Adrenal gland (tissue), 12 donors: ENCODE results near the gene TTLL1. TPM values are rescaled to one million over a fixed set of nuclear protein-coding genes. Genes with fewer than 3 reads are reported as not detected.

Experiments
- DNase-seq, 7 donors: peaks; one replicate each; pipeline ENCODE4 v3.0.0-alpha.2; 2019 to 2020
- H3K27ac ChIP-seq, 5 donors: fragments of 200-600 bp; sonication (generic) in 4 of 5; 1 replicate in 3 of 5; 2 replicates in 2 of 5; pipeline versions ENCODE4 v1.5.1 to v1.8.0; 2016 to 2020; ENCODE audit warnings: mild to moderate bottlenecking in 1 of 5
- H3K27me3 ChIP-seq: fragments of 200-600 bp; 2 replicates; pipeline ENCODE4 v1.8.0; 2021
- H3K36me3 ChIP-seq, 2 donors: fragments of 200-600 bp; replicated peaks in 1 of 2; 1 replicate in 1 of 2; 2 replicates in 1 of 2; pipeline versions ENCODE4 v1.5.1 to v1.8.0; 2018 to 2022
- H3K4me1 ChIP-seq, 2 donors: fragments of 200-600 bp; replicated peaks in 1 of 2; 1 replicate in 1 of 2; 2 replicates in 1 of 2; pipeline versions ENCODE4 v1.5.1 to v1.8.0; 2018 to 2021
- H3K4me3 ChIP-seq, 4 donors: fragments of 200-600 bp; sonication (generic) in 3 of 4; one replicate each; pipeline ENCODE4 v1.5.1; 2016 to 2018
- H3K9me3 ChIP-seq, 3 donors: fragments of 200-600 bp; sonication (generic) in 1 of 3; replicated peaks in 1 of 3; 1 replicate in 2 of 3; 2 replicates in 1 of 3; pipeline versions ENCODE4 v1.5.1 to v1.8.0; 2016 to 2021
- POLR2A ChIP-seq, 2 donors: fragments of 450-650 bp; IDR thresholded peaks; one replicate each; pipeline ENCODE4 v1.6.1; 2017; ENCODE audit warnings: antibody characterized with exemption in 2 of 2, mild to moderate bottlenecking in 2 of 2, moderate library complexity in 1 of 2
- WGBS, 4 donors: extraction: QIAGEN DNeasy Blood & Tissue Kit in 2 of 4; methylation state at CpG; one replicate each; pipeline versions ENCODE4 v1.1.5 to v1.1.7; 2013 to 2017; 5-methylcytosine and 5-hydroxymethylcytosine counted together
- intact Hi-C, 2 donors: fragments of 100-400 bp; cut with DNase I; formaldehyde crosslinking; loops; one replicate each; pipeline versions ENCODE4 v1.14.1 to v1.15.0; 2022 to 2023
- polyA plus RNA-seq, 3 donors: library from polyadenylated mRNA; stranded (reverse); fragments of 200-250 nt in 2 of 3; fragments of 350-450 nt in 1 of 3; fragmentation: Illumina TruSeq in 1 of 3; extraction: RNeasy Lipid Tissue Mini Kit (QIAGEN cat#74804) in 1 of 3; gene quantifications; one replicate each; pipeline ENCODE4 v1.2.3, GENCODE V29; 2013 to 2014
- total RNA-seq, 9 donors: library from RNA; depleted of rRNA in 4 of 9; stranded (reverse); fragments of >200 nt in 4 of 9; fragments of 120-200 nt in 1 of 9; fragmentation: NEBNext Ultra II Directional in 1 of 9; extraction: Animal tissue kit (Norgen Biotek cat#: 25700) in 1 of 9; gene quantifications; one replicate each; pipeline versions ENCODE4 v1.1.0 to v1.2.4, GENCODE V29; 2013 to 2023
- TF ChIP-seq, protein P1 (sequence below), 6 experiments: fragments of 450-650 bp in 4 of 6; fragments of 200-600 bp in 2 of 6; sonication (generic) in 1 of 6; IDR thresholded peaks; 1 replicate in 5 of 6; 2 replicates in 1 of 6; pipeline versions ENCODE4 v1.5.1 to v1.8.0; 2016 to 2021; ENCODE audit warnings: antibody characterized with exemption in 6 of 6, mild to moderate bottlenecking in 2 of 6, moderate library complexity in 1 of 6
- donor health status: healthy with polysubstance abuse.
- donor health status: Bipolar disorder and iron deficiency.
- donor health status: DM: yes; HTN: yes; CAD: no.
- donor health status: DM: no; HTN: no; CAD: no.
- donor health status: DM: no; HTN: no; CAD: no.
- donor health status: DM: yes; HTN: yes; CAD: no.

The TTLL1 gene
- total and polyA plus RNA-seq, 12 donors: 5.0 to 14.1 (median 8.3) TPM

DNA sequence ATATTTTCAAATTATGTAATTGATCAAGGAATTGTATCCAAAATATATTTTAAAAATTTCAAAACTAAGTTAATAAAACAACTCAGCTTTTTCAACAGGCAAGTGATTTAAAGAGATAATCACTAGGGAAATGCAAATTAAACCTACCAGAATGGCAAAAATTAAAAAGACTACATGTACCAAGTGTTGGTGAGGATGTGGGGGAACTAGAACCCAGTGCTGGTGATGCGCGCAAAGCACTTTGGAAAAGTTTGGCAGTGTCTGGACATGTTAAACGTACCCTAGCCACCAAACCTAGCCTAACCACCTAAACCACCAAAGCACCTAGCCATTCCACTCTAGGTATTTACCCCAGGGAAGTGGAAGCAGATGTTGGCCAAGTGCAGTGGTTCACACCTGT is 97.1 kb downstream of the TTLL1 start:
- WGBS, 4 donors: 88 to 99% (median 95%) methylated on average over 3 of the region's 3 CpGs
- H3K27me3 ChIP-seq: no peaks in the 10 kb centered on the region
- intact Hi-C loops: no loop called here
- H3K4me1 ChIP-seq: peaks cover 61 to 78% of the 10 kb centered on the region in 2 donors
- H3K36me3 ChIP-seq: no peaks in the 10 kb centered on the region
- DNase-seq: no peak
- TF ChIP-seq, protein P1, sequence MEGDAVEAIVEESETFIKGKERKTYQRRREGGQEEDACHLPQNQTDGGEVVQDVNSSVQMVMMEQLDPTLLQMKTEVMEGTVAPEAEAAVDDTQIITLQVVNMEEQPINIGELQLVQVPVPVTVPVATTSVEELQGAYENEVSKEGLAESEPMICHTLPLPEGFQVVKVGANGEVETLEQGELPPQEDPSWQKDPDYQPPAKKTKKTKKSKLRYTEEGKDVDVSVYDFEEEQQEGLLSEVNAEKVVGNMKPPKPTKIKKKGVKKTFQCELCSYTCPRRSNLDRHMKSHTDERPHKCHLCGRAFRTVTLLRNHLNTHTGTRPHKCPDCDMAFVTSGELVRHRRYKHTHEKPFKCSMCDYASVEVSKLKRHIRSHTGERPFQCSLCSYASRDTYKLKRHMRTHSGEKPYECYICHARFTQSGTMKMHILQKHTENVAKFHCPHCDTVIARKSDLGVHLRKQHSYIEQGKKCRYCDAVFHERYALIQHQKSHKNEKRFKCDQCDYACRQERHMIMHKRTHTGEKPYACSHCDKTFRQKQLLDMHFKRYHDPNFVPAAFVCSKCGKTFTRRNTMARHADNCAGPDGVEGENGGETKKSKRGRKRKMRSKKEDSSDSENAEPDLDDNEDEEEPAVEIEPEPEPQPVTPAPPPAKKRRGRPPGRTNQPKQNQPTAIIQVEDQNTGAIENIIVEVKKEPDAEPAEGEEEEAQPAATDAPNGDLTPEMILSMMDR (IDR thresholded peaks at IDR 0.05): no peak
- no peak for TF ChIP-seq POLR2A (IDR thresholded peaks at IDR 0.05)
- no peak overlapping the region for H3K4me3 ChIP-seq
- no peaks in the 10 kb centered on the region for H3K9me3 ChIP-seq
- H3K27ac ChIP-seq: peak overlapping the region in 3 of 5 donors; percentile 82 to 94 (median 87)

DNA sequence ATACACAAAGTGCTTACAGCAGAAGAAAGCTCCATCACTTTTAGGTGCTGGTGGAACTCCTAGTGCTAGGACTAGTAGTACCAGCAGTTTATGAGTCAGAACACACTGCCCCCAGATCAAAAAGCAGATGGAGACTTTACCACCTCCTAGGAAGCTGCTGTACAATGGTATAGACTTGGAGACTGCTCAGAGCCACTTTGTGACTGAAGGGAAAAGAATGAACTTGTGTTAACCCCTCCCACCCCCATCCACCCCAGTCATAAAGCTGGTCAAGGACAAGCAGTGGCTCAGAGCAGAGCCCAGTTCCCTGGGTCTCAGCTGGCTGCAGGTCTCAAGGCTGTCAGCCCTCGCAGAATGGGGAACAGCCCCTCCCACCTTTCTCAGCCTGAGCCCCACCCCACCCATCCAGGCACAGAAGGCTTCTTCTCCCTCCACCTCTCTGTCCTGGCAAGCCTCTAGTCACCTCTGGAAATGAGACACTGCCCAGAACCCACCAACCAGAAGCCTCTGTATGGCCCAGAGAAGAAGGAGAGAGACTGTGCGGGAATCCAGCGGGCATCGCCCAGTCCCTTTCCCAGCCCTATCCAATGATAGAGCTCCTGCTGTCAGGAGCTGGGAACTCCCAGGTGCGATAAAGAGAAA is 98.1 kb downstream of the TTLL1 start:
- DNase-seq: peak in 5 of 7 donors; percentile 74 to 80 (median 77)
- H3K27me3 ChIP-seq: no peaks in the 10 kb centered on the region
- intact Hi-C loops: no loop called here
- no peak overlapping the region for H3K4me3 ChIP-seq
- no peaks in the 10 kb centered on the region for H3K9me3 ChIP-seq
- TF ChIP-seq, protein P1 (IDR thresholded peaks at IDR 0.05): no peak
- TF ChIP-seq POLR2A (IDR thresholded peaks at IDR 0.05): peak in 1 of 2 donors; percentile 38
- peaks cover 61 to 77% of the 10 kb centered on the region in 2 donors for H3K4me1 ChIP-seq
- H3K36me3 ChIP-seq: no peaks in the 10 kb centered on the region
- peak overlapping the region in 4 of 5 donors; percentile 49 to 87 (median 74) for H3K27ac ChIP-seq
- WGBS, 4 donors: 45 to 66% (median 61%) methylated on average over 4 to 5 of the region's 5 CpGs

DNA sequence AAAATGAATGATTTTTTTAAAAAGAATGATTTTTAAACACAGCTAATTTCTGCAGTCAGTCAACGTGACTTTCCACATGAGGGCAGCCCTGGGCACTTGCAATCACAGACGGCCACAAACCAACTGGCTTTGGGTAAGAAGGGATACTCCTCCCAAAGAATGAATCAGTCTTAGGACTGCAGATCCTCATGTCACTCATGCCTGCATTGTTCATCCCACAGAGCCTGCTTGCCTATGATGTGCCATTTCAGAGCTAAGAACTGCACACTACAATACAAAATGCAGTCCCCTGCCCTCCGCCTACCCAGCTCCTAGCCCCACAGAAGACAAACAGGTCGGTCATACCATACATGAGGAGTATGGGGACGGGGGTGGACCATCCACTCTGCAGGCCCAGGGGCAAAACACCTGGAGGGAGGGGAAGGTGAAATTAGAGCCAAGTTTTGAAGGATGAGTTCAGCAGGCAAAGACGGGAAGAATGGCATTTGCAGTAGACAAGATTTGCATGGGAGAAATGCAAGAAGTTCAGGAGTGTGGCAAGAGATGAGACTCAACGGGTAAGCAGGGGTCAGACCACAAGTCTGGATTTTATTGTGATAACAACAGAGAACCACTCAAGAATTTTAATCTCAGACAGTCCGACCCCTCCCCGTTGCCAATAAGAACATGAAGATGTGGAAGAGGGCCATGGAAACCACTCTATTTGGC is 98.9 kb downstream of the TTLL1 start:
- Histone ChIP-seq H3K27me3 (no peaks in the 10 kb centered on the region), H3K4me1 (peaks cover 61 to 76% of the 10 kb centered on the region in 2 donors), H3K9me3 (no peaks in the 10 kb centered on the region), H3K4me3 (no peak overlapping the region), H3K36me3 (no peaks in the 10 kb centered on the region), H3K27ac (peak overlapping the region; percentile 5 to 87 (median 67))
- intact Hi-C loops: no loop called here
- TF ChIP-seq POLR2A (IDR thresholded peaks at IDR 0.05): peak in 1 of 2 donors; percentile 60
- TF ChIP-seq, protein P1 (IDR thresholded peaks at IDR 0.05): peak; percentile 19 to 55 (median 44)
- 44 to 59% (median 54%) methylated on average over 8 to 9 of the region's 9 CpGs for WGBS, 4 donors
- peak; percentile 69 to 88 (median 86) for DNase-seq

Other genes with a start within 250 kb of the TTLL1 start
- 100 to 1,000 TPM in 8 of 9 donors, 10 to 100 TPM in 1; 98.9 to 183 (median 120) TPM for gene ARFGAP3, start 232.1 kb downstream of the TTLL1 start, total RNA-seq
- 100 to 1,000 TPM in 1 of 3 donors, 10 to 100 TPM in 2; 48.7 to 268 (median 71.7) TPM for gene ARFGAP3, start 232.1 kb downstream of the TTLL1 start, polyA plus RNA-seq
- gene PACSIN2, start 74.2 kb downstream of the TTLL1 start, total RNA-seq: 100 to 1,000 TPM in 6 of 9 donors, 10 to 100 TPM in 3; 77.9 to 186 (median 123) TPM
- 100 to 1,000 TPM in 1 of 3 donors, 10 to 100 TPM in 2; 29.8 to 152 (median 36.5) TPM for gene PACSIN2, start 74.2 kb downstream of the TTLL1 start, polyA plus RNA-seq
- 1 to 10 TPM; 1.7 to 7.4 (median 2.9) TPM for gene BIK, start 21.4 kb upstream of the TTLL1 start, total RNA-seq
- 1 to 10 TPM in 2 of 3 donors, not detected in 1; 3.1 to 3.4 TPM for gene BIK, start 21.4 kb upstream of the TTLL1 start, polyA plus RNA-seq
- 10 to 100 TPM; 23.1 to 92.9 (median 28.6) TPM for gene MCAT, start 54.0 kb upstream of the TTLL1 start, total RNA-seq
- 10 to 100 TPM; 16.9 to 28.2 (median 19.5) TPM for gene MCAT, start 54.0 kb upstream of the TTLL1 start, polyA plus RNA-seq
- gene TSPO, start 62.2 kb upstream of the TTLL1 start, total RNA-seq: 100 to 1,000 TPM in 8 of 9 donors, 10 to 100 TPM in 1; 16.8 to 881 (median 233) TPM
- 100 to 1,000 TPM in 2 of 3 donors, 1 to 10 TPM in 1; 7.8 to 351 (median 182) TPM for gene TSPO, start 62.2 kb upstream of the TTLL1 start, polyA plus RNA-seq
- 10 to 100 TPM; 36.5 to 85.2 (median 67.2) TPM for gene TTLL12, start 97.7 kb upstream of the TTLL1 start, total RNA-seq
- gene TTLL12, start 97.7 kb upstream of the TTLL1 start, polyA plus RNA-seq: 10 to 100 TPM; 22.6 to 40.0 (median 22.8) TPM